A673 (cell line): ENCODE data around the gene IFI44. TPM values are rescaled to one million over a fixed set of nuclear protein-coding genes. Genes with fewer than 3 reads are reported as not detected.

ENCODE experiments used
- Bru-seq: library from RNA; stranded (reverse); fragments of 400-500 nt; gene quantifications from one replicate; lab custom pipeline; 2021; lab: Mats Ljungman, UMichigan
- BruChase-seq, 2 experiments: library from RNA; stranded (reverse); fragments of 400-500 nt; gene quantifications; one replicate each; lab custom pipeline; 2021; lab: Mats Ljungman, UMichigan
- BruUV-seq: library from RNA; stranded (reverse); fragments of 400-500 nt; replicated peaks from 2 replicates; lab custom pipeline; 2021; lab: Mats Ljungman, UMichigan
- CTCF ChIA-PET: fragments of 300-600 bp; sonication (Branson Sonifier 250); formaldehyde crosslinking; loops from one replicate; lab custom pipeline; 2022; ENCODE audit warnings: antibody characterized with exemption; lab: Charles Lee
- POLR2A ChIA-PET: fragments of 300-600 bp; sonication (Branson Sonifier 250); formaldehyde crosslinking; loops from one replicate; lab custom pipeline; 2022; ENCODE audit warnings: antibody characterized with exemption; ENCODE audit not compliant: low non-redundant PET; lab: Charles Lee
- DNase-seq: peaks from one replicate; pipeline ENCODE4 v3.0.0-alpha.2; 2015; ENCODE audit warnings: low spot score
- H3K27ac ChIP-seq: fragments of 200-600 bp; sonication (generic); 2 replicates; pipeline ENCODE4 v1.5.1; 2016; ENCODE audit warnings: mixed run types, low read depth, mild to moderate bottlenecking, mixed read lengths, antibody characterized with exemption, low read length; ENCODE audit not compliant: poor library complexity, severe bottlenecking
- H3K27me3 ChIP-seq: fragments of 200-600 bp; sonication (generic); replicated peaks from 2 replicates; pipeline ENCODE4 v1.6.1; 2017; ENCODE audit warnings: mixed run types, low read depth, mild to moderate bottlenecking, mixed read lengths, antibody characterized with exemption, low read length; ENCODE audit not compliant: insufficient read depth, poor library complexity
- H3K36me3 ChIP-seq: fragments of 200-600 bp; sonication (generic); 2 replicates; pipeline ENCODE4 v1.6.1; 2016; ENCODE audit warnings: mixed run types, mild to moderate bottlenecking, mixed read lengths, antibody characterized with exemption, low read length; ENCODE audit not compliant: insufficient read depth, poor library complexity, severe bottlenecking
- H3K4me1 ChIP-seq: fragments of 200-600 bp; sonication (generic); 2 replicates; pipeline ENCODE4 v1.6.1; 2017; ENCODE audit warnings: mixed run types, mild to moderate bottlenecking, mixed read lengths, antibody characterized with exemption, low read length; ENCODE audit not compliant: insufficient read depth, poor library complexity, severe bottlenecking
- H3K4me3 ChIP-seq: fragments of 200-600 bp; sonication (generic); 2 replicates; pipeline ENCODE4 v1.5.1; 2016; ENCODE audit warnings: low read depth, mixed run types, mild to moderate bottlenecking, mixed read lengths, low read length; ENCODE audit not compliant: poor library complexity, severe bottlenecking
- H3K9me3 ChIP-seq: fragments of 200-600 bp; sonication (generic); 2 replicates; pipeline ENCODE4 v1.6.1; 2016; ENCODE audit warnings: mixed run types, low read depth, mild to moderate bottlenecking, mixed read lengths, antibody characterized with exemption, low read length; ENCODE audit not compliant: poor library complexity, severe bottlenecking
- EZH2 ChIP-seq: fragments of 200-600 bp; sonication (generic); IDR thresholded peaks from 2 replicates; pipeline ENCODE4 v1.6.1; 2017; ENCODE audit warnings: borderline replicate concordance, low read depth, mild to moderate bottlenecking, mixed read lengths, antibody characterized with exemption, low read length; ENCODE audit not compliant: poor library complexity, severe bottlenecking
- intact Hi-C: fragments of 100-400 bp; cut with micrococcal nuclease; formaldehyde crosslinking; loops from one replicate; pipeline ENCODE4 v1.10.0; 2022; ENCODE audit not compliant: unreplicated experiment
- long read RNA-seq: library from polyadenylated mRNA; stranded (forward); transcript quantifications from one replicate; pipeline ENCODE4 v2.0.0, GENCODE V29; 2022
- total RNA-seq: library from RNA; stranded (reverse); gene quantifications from 2 replicates; pipeline ENCODE4 v1.2.3, GENCODE V29; 2021
- TF ChIP-seq, protein P1 (sequence below): fragments of 300-800, 200-600 bp; sonication (generic); conservative IDR thresholded peaks from 2 replicates; pipeline ENCODE4 v1.5.1; 2017; ENCODE audit warnings: low read depth, mild to moderate bottlenecking, antibody characterized with exemption, low read length, moderate library complexity, mixed read lengths

Gene IFI44
- 27.8 and 29.0 TPM in 2 replicates for total RNA-seq
- percentile 85 among the genes with signal in this experiment for Bru-seq, nascent RNA
- percentile 92 among the genes with signal in this experiment for BruChase-seq, experiment 1, labeled RNA remaining after a 2-hour chase
- percentile 81 among the genes with signal in this experiment for BruChase-seq, experiment 2, labeled RNA remaining after a 6-hour chase
- long read RNA-seq, transcript IFI44-201 (9 exons, 1,687 nt): major isoform, 8 of 12 reads
- long read RNA-seq, partial matches to known transcripts: 1 of 12 reads
- long read RNA-seq, other reads (novel, unspliced or antisense): 3 of 12 reads

- TF ChIP-seq EZH2: no peak
- TF ChIP-seq, protein P1, sequence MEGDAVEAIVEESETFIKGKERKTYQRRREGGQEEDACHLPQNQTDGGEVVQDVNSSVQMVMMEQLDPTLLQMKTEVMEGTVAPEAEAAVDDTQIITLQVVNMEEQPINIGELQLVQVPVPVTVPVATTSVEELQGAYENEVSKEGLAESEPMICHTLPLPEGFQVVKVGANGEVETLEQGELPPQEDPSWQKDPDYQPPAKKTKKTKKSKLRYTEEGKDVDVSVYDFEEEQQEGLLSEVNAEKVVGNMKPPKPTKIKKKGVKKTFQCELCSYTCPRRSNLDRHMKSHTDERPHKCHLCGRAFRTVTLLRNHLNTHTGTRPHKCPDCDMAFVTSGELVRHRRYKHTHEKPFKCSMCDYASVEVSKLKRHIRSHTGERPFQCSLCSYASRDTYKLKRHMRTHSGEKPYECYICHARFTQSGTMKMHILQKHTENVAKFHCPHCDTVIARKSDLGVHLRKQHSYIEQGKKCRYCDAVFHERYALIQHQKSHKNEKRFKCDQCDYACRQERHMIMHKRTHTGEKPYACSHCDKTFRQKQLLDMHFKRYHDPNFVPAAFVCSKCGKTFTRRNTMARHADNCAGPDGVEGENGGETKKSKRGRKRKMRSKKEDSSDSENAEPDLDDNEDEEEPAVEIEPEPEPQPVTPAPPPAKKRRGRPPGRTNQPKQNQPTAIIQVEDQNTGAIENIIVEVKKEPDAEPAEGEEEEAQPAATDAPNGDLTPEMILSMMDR: no peak
- Histone ChIP-seq H3K4me1 (peaks cover 9% of the 10 kb centered on the region), H3K36me3 (no peaks in the 10 kb centered on the region), H3K4me3 (peak within 1 kb of the TSS; percentile 42), H3K27ac (peak within 1 kb of the TSS; percentile 35), H3K27me3 (no peaks in the 10 kb centered on the region), H3K9me3 (peaks cover 7% of the 10 kb centered on the region)
- ChIA-PET CTCF (interaction anchor here (0.5 kb wide), 1 partner anchor 727 kb away, joined by 5 read pairs; no protein-coding TSS in a partner anchor), POLR2A (no interaction called here)
- intact Hi-C loops: loop anchor here (2.0 kb wide), 1 partner anchor 31 kb away; no protein-coding TSS in a partner anchor
- no TSS peak for BruUV-seq
- DNase-seq: peak; percentile 94
Observed at GRCh38 chr1:78649628-78650027, at the start of gene IFI44. TSS of gene IFI44 (plus strand) at chr1:78649831. CDS start at chr1:78650196, 365 bp downstream.

GRCh38 chr1:78601068-78601467, 48.6 kb upstream of the IFI44 start:
- Histone ChIP-seq H3K4me3 (no peak overlapping the region), H3K4me1 (no peaks in the 10 kb centered on the region), H3K36me3 (no peaks in the 10 kb centered on the region), H3K27me3 (no peaks in the 10 kb centered on the region), H3K27ac (no peak overlapping the region), H3K9me3 (no peaks in the 10 kb centered on the region)
- intact Hi-C loops: loop anchor here (10.0 kb wide), 1 partner anchor 266 kb away; no protein-coding TSS in a partner anchor
- DNase-seq: no peak
- no peak for TF ChIP-seq EZH2
- TF ChIP-seq, protein P1: no peak
- ChIA-PET CTCF (no interaction called here), POLR2A (no interaction called here)
- BruUV-seq: no TSS peak

DNA sequence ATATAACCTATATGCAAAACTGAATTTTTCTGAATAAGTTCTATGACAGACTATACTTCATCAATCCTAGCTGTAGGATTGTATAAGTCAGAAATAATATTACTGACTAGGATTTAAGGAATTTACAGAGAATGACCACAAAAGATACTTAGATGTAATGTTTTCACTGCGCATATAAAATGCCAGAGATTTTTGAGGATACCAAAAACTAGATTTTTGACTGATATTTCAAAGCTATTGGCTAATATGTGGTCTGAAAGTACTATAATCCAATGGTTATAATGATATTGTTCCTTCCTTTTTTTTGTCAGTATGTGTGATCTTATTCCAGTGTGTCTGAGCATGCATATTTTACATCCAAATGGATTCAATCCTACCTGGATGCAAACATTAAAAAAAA, 46.4 kb upstream of the IFI44 start:
- ChIA-PET CTCF (interaction anchor here (0.6 kb wide), 1 partner anchor 135 kb away, joined by 3 read pairs; no protein-coding TSS in a partner anchor), POLR2A (no interaction called here)
- H3K9me3 ChIP-seq: no peaks in the 10 kb centered on the region
- BruUV-seq: no TSS peak
- intact Hi-C loops: loop anchor here (10.0 kb wide), 1 partner anchor 268 kb away; no protein-coding TSS in a partner anchor
- H3K27me3 ChIP-seq: no peaks in the 10 kb centered on the region
- no peaks in the 10 kb centered on the region for H3K36me3 ChIP-seq
- H3K4me1 ChIP-seq: no peaks in the 10 kb centered on the region
- H3K27ac ChIP-seq: no peak overlapping the region
- no peak for DNase-seq
- no peak overlapping the region for H3K4me3 ChIP-seq
- TF ChIP-seq, protein P1: no peak
- no peak for TF ChIP-seq EZH2
